HEK293 (cell line): ENCODE data around the gene RCL1.

Experiments used
- CTCF ChIA-PET: fragments of 350-600 bp; formaldehyde crosslinking; extraction: SDS; loops from one replicate; lab custom pipeline; 2021; ENCODE audit warnings: antibody characterized with exemption; lab: Yijun Ruan, JAX
- POLR2A ChIA-PET: fragments of 300-600 bp; formaldehyde crosslinking; extraction: SDS; loops from one replicate; lab custom pipeline; 2020; ENCODE audit warnings: antibody characterized with exemption, inconsistent platforms; lab: Yijun Ruan, JAX
- H3K27ac ChIP-seq: fragments of 200-500 bp; sonication (Bioruptor generic); 2 replicates; pipeline ENCODE4 v1.5.1; 2014; ENCODE audit warnings: low read depth, low read length, control low read depth, inconsistent platforms; ENCODE audit errors: extremely low read depth
- H3K36me3 ChIP-seq, 2 experiments: fragments of 200-500 bp in 1 of 2; sonication (Bioruptor generic) in 1 of 2; 1 replicate in 1 of 2; 2 replicates in 1 of 2; pipeline ENCODE4 v1.5.1; 2014 to 2017; ENCODE audit warnings: inconsistent platforms in 2 of 2, low read length in 2 of 2; ENCODE audit not compliant: control insufficient read depth in 2 of 2, insufficient read depth in 1 of 2
- H3K4me1 ChIP-seq: fragments of 200-500 bp; sonication (Bioruptor generic); 2 replicates; pipeline ENCODE4 v1.5.1; 2014; ENCODE audit warnings: mild to moderate bottlenecking, low read length, inconsistent platforms; ENCODE audit not compliant: control insufficient read depth, insufficient read depth
- H3K4me3 ChIP-seq: 2 replicates; pipeline ENCODE4 v1.5.1; 2011; ENCODE audit warnings: low read depth, mild to moderate bottlenecking, control low read depth, low read length, moderate library complexity
- H3K9me3 ChIP-seq: fragments of 200-500 bp; sonication (Bioruptor generic); 2 replicates; pipeline ENCODE4 v1.5.1; 2014; ENCODE audit warnings: low read depth, low read length, inconsistent platforms; ENCODE audit not compliant: control insufficient read depth, insufficient read depth
- HOXD13 ChIP-seq: sonication (generic); formaldehyde crosslinking; IDR thresholded peaks from 2 replicates; pipeline ENCODE4 v1.8.0; 2022; ENCODE audit warnings: missing genetic modification reagents, borderline replicate concordance
- KLF1 ChIP-seq: fragments of 450-650 bp; formaldehyde crosslinking; IDR thresholded peaks from 2 replicates; pipeline ENCODE4 v1.5.1; 2016; ENCODE audit warnings: missing biosample characterization, missing genetic modification characterization
- KLF7 ChIP-seq: fragments of 450-650 bp; formaldehyde crosslinking; IDR thresholded peaks from 2 replicates; pipeline ENCODE4 v1.5.1; 2016; ENCODE audit warnings: missing biosample characterization, missing genetic modification characterization, borderline replicate concordance
- RBAK ChIP-seq: fragments of 450-650 bp; formaldehyde crosslinking; IDR thresholded peaks from 2 replicates; pipeline ENCODE4 v1.5.1; 2016; ENCODE audit warnings: missing biosample characterization, missing genetic modification characterization
- SCRT2 ChIP-seq: fragments of 450-650 bp; formaldehyde crosslinking; IDR thresholded peaks from 2 replicates; pipeline ENCODE4 v1.5.1; 2016; ENCODE audit warnings: missing biosample characterization, missing genetic modification characterization
- ZBTB21 ChIP-seq: fragments of 450-650 bp; formaldehyde crosslinking; IDR thresholded peaks from 2 replicates; pipeline ENCODE4 v1.5.1; 2017; ENCODE audit warnings: missing biosample characterization, missing genetic modification characterization
- ZEB2 ChIP-seq: fragments of 450-650 bp; formaldehyde crosslinking; IDR thresholded peaks from 2 replicates; pipeline ENCODE4 v1.5.1; 2016; ENCODE audit warnings: missing biosample characterization, missing genetic modification characterization
- ZFP3 ChIP-seq: fragments of 450-650 bp; formaldehyde crosslinking; IDR thresholded peaks from 2 replicates; pipeline ENCODE4 v1.5.1; 2016; ENCODE audit warnings: low read depth, missing biosample characterization, missing genetic modification characterization
- ZFP37 ChIP-seq: fragments of 450-650 bp; formaldehyde crosslinking; IDR thresholded peaks from 2 replicates; pipeline ENCODE4 v1.5.1; 2016; ENCODE audit warnings: missing biosample characterization, missing genetic modification characterization
- ZIC2 ChIP-seq: fragments of 450-650 bp; formaldehyde crosslinking; IDR thresholded peaks from 2 replicates; pipeline ENCODE4 v1.5.1; 2016; ENCODE audit warnings: missing biosample characterization, missing genetic modification characterization
- ZNF114 ChIP-seq: fragments of 450-650 bp; formaldehyde crosslinking; IDR thresholded peaks from 2 replicates; pipeline ENCODE4 v1.5.0; 2017; ENCODE audit warnings: missing biosample characterization, missing genetic modification characterization
- ZNF138 ChIP-seq: fragments of 450-650 bp; formaldehyde crosslinking; IDR thresholded peaks from 2 replicates; pipeline ENCODE4 v1.5.1; 2016; ENCODE audit warnings: missing biosample characterization, missing genetic modification characterization, borderline replicate concordance
- ZNF140 ChIP-seq: fragments of 450-650 bp; formaldehyde crosslinking; IDR thresholded peaks from 2 replicates; pipeline ENCODE4 v1.5.1; 2016; ENCODE audit warnings: missing biosample characterization, missing genetic modification characterization
- ZNF175 ChIP-seq: fragments of 450-650 bp; formaldehyde crosslinking; IDR thresholded peaks from 2 replicates; pipeline ENCODE4 v1.5.1; 2016; ENCODE audit warnings: missing biosample characterization, missing genetic modification characterization
- ZNF19 ChIP-seq: fragments of 450-650 bp; formaldehyde crosslinking; IDR thresholded peaks from 2 replicates; pipeline ENCODE4; 2016; ENCODE audit warnings: missing biosample characterization, missing genetic modification characterization, low read depth
- ZNF239 ChIP-seq: fragments of 450-650 bp; formaldehyde crosslinking; IDR thresholded peaks from 2 replicates; pipeline ENCODE4 v1.5.1; 2016; ENCODE audit warnings: missing biosample characterization, missing genetic modification characterization
- ZNF311 ChIP-seq: fragments of 450-650 bp; formaldehyde crosslinking; IDR thresholded peaks from 2 replicates; pipeline ENCODE4 v1.5.1; 2017; ENCODE audit warnings: missing biosample characterization, missing genetic modification characterization, borderline replicate concordance
- ZNF324 ChIP-seq: fragments of 450-650 bp; formaldehyde crosslinking; IDR thresholded peaks from 2 replicates; pipeline ENCODE4 v1.5.1; 2016; ENCODE audit warnings: missing biosample characterization, missing genetic modification characterization
- ZNF335 ChIP-seq: fragments of 450-650 bp; formaldehyde crosslinking; conservative IDR thresholded peaks from 2 replicates; pipeline ENCODE4 v1.5.1; 2016; ENCODE audit warnings: missing biosample characterization, missing genetic modification characterization
- ZNF391 ChIP-seq: fragments of 450-650 bp; formaldehyde crosslinking; IDR thresholded peaks from 2 replicates; pipeline ENCODE4 v1.5.1; 2016; ENCODE audit warnings: low read depth, missing biosample characterization, missing genetic modification characterization, borderline replicate concordance
- ZNF433 ChIP-seq: fragments of 450-650 bp; formaldehyde crosslinking; IDR thresholded peaks from 2 replicates; pipeline ENCODE4 v1.5.1; 2016; ENCODE audit warnings: missing biosample characterization, missing genetic modification characterization, low read depth
- ZNF664 ChIP-seq: fragments of 450-650 bp; formaldehyde crosslinking; IDR thresholded peaks from 2 replicates; pipeline ENCODE4 v1.5.1; 2016; ENCODE audit warnings: missing biosample characterization, missing genetic modification characterization
- ZNF791 ChIP-seq: fragments of 450-650 bp; formaldehyde crosslinking; IDR thresholded peaks from 2 replicates; pipeline ENCODE4 v1.5.1; 2016; ENCODE audit warnings: missing biosample characterization, missing genetic modification characterization
- TF ChIP-seq, protein P1 (sequence below): fragments of 450-650 bp; formaldehyde crosslinking; IDR thresholded peaks from 2 replicates; pipeline ENCODE4 v1.5.1; 2016; ENCODE audit warnings: missing biosample characterization, missing genetic modification characterization, borderline replicate concordance
- TF ChIP-seq, protein P2 (sequence below): fragments of 450-650 bp; formaldehyde crosslinking; IDR thresholded peaks from 2 replicates; pipeline ENCODE4 v1.5.1; 2016; ENCODE audit warnings: missing biosample characterization, missing genetic modification characterization
- TF ChIP-seq, protein P3 (sequence below): fragments of 450-650 bp; formaldehyde crosslinking; IDR thresholded peaks from 2 replicates; pipeline ENCODE4 v1.5.1; 2016; ENCODE audit warnings: missing biosample characterization, missing genetic modification characterization

RCL1 gene

DNA sequence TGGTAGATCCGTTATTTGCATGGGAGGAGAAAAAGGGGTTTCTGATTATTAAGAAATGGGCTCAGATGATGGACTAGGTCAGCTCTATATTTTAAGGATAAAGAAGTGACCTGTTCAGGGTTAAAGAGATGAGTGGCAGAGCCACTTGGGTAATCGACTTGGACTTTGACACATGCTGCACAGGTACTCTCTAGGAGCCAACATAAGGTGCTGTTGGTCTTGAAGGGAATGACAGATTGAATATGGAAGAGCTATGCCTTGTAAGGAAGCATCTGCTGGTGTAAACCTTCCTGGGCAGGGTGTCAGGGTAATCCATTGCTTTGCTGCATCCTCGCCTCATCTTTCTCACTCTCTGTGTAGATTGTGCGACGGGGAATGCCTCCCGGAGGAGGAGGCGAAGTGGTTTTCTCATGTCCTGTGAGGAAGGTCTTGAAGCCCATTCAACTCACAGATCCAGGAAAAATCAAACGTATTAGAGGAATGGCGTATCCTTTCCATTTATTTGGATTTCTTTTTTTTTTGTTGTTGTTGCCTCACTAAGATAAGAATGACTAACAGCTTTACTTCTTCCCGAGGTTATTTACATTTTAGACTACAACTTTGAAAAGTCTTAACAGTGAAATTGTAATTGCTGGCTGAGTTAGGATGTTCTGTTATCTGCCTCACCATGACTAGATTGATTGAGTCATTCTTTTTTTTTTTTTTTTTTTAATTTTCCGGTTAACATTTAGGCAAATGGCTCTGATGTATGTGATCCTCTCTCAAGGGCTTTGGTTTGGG lies 41.2 kb downstream of the RCL1 start:
- POLR2A ChIA-PET = no interaction called here
- no peak overlapping the region for H3K4me3 ChIP-seq
- peaks cover 0 to 14% of the 10 kb centered on the region in 2 experiments; a peak in 1 of 3 replicates for H3K36me3 ChIP-seq
- CTCF ChIA-PET = interaction anchor here (0.7 to 1.2 kb wide), 2 partner anchors 11 to 56 kb away, joined by 5 read pairs; no protein-coding TSS in a partner anchor
- no peak for TF ChIP-seq ZBTB21 (tag by site-specific recombination)
- no peak for TF ChIP-seq ZNF335 (tag by site-specific recombination)
- TF ChIP-seq ZIC2 (tag by site-specific recombination) = no peak
- TF ChIP-seq ZNF433 (tag by site-specific recombination) = no peak
- no peak for TF ChIP-seq RBAK (tag by site-specific recombination)
- TF ChIP-seq, protein P1, sequence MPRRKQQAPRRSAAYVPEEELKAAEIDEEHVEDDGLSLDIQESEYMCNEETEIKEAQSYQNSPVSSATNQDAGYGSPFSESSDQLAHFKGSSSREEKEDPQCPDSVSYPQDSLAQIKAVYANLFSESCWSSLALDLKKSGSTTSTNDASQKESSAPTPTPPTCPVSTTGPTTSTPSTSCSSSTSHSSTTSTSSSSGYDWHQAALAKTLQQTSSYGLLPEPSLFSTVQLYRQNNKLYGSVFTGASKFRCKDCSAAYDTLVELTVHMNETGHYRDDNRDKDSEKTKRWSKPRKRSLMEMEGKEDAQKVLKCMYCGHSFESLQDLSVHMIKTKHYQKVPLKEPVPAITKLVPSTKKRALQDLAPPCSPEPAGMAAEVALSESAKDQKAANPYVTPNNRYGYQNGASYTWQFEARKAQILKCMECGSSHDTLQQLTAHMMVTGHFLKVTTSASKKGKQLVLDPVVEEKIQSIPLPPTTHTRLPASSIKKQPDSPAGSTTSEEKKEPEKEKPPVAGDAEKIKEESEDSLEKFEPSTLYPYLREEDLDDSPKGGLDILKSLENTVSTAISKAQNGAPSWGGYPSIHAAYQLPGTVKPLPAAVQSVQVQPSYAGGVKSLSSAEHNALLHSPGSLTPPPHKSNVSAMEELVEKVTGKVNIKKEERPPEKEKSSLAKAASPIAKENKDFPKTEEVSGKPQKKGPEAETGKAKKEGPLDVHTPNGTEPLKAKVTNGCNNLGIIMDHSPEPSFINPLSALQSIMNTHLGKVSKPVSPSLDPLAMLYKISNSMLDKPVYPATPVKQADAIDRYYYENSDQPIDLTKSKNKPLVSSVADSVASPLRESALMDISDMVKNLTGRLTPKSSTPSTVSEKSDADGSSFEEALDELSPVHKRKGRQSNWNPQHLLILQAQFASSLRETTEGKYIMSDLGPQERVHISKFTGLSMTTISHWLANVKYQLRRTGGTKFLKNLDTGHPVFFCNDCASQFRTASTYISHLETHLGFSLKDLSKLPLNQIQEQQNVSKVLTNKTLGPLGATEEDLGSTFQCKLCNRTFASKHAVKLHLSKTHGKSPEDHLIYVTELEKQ (tag by site-specific recombination) = no peak
- TF ChIP-seq ZNF791 (tag by site-specific recombination) = no peak
- TF ChIP-seq ZNF138 (tag by site-specific recombination) = no peak
- TF ChIP-seq ZNF239 (tag by site-specific recombination) = no peak
- no peak for TF ChIP-seq ZNF140 (tag by site-specific recombination)
- TF ChIP-seq, protein P2, sequence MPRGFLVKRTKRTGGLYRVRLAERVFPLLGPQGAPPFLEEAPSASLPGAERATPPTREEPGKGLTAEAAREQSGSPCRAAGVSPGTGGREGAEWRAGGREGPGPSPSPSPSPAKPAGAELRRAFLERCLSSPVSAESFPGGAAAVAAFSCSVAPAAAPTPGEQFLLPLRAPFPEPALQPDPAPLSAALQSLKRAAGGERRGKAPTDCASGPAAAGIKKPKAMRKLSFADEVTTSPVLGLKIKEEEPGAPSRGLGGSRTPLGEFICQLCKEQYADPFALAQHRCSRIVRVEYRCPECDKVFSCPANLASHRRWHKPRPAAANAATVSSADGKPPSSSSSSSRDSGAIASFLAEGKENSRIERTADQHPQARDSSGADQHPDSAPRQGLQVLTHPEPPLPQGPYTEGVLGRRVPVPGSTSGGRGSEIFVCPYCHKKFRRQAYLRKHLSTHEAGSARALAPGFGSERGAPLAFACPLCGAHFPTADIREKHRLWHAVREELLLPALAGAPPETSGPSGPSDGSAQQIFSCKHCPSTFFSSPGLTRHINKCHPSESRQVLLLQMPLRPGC (tag by site-specific recombination) = no peak
- TF ChIP-seq ZNF324 = no peak
- TF ChIP-seq ZNF175 (tag by site-specific recombination) = no peak
- no peak for TF ChIP-seq ZEB2 (tag by site-specific recombination)
- no peak for TF ChIP-seq KLF1 (tag by site-specific recombination)
- no peak for TF ChIP-seq KLF7
- no peak for TF ChIP-seq ZFP37 (tag by site-specific recombination)
- TF ChIP-seq ZNF19 = no peak
- no peaks in the 10 kb centered on the region for H3K9me3 ChIP-seq
- H3K4me1 ChIP-seq = no peaks in the 10 kb centered on the region
- no peak overlapping the region for H3K27ac ChIP-seq

DNA sequence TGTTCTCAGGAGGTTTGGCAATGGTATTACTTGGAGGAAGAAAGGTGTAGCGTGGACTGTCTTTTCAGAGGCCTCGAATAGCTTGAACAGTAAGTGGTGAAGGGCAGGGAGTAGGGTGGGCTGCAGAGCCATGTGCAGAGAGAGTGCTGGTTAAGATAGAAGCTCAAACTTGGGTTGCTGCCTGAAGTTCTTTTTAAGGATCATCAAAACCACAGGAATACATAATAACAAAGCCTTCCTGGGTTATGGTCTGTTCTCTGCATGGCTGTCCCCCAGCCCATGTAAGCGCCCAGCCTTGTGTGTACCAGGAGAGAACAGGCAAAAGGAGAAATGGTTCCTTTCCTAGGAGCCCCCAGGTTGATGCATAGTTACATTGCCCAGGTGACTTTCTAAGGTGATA lies 43.9 kb downstream of the RCL1 start:
- TF ChIP-seq HOXD13 (CRISPR knock-in tag) (no peak), ZNF311 (tag by site-specific recombination) (no peak), ZNF664 (tag by site-specific recombination) (no peak), ZNF391 (tag by site-specific recombination) (no peak), ZNF114 (tag by site-specific recombination) (no peak), SCRT2 (tag by site-specific recombination) (no peak), ZFP3 (no peak)
- TF ChIP-seq, protein P3, sequence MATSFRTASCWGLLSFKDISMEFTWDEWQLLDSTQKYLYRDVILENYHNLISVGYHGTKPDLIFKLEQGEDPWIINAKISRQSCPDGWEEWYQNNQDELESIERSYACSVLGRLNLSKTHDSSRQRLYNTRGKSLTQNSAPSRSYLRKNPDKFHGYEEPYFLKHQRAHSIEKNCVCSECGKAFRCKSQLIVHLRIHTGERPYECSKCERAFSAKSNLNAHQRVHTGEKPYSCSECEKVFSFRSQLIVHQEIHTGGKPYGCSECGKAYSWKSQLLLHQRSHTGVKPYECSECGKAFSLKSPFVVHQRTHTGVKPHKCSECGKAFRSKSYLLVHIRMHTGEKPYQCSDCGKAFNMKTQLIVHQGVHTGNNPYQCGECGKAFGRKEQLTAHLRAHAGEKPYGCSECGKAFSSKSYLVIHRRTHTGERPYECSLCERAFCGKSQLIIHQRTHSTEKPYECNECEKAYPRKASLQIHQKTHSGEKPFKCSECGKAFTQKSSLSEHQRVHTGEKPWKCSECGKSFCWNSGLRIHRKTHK (tag by site-specific recombination) = no peak
- POLR2A ChIA-PET = no interaction called here

More for the DNA sequence above, 43.9 kb downstream of the RCL1 start:
- H3K9me3 ChIP-seq = no peaks in the 10 kb centered on the region
- H3K27ac ChIP-seq = no peak overlapping the region
- no peak overlapping the region for H3K4me3 ChIP-seq
- no peaks in the 10 kb centered on the region for H3K4me1 ChIP-seq
- peaks cover 0 to 24% of the 10 kb centered on the region in 2 experiments; a peak in 1 of 3 replicates for H3K36me3 ChIP-seq
- CTCF ChIA-PET = no interaction called here
